ENCODE data around the gene KLHL24.

- TF ChIP-seq ZHX1 (CRISPR knock-in tag; IDR thresholded peaks at IDR 0.05; ENCODE audit: low read depth) (no peak), PTBP1 (IDR thresholded peaks at IDR 0.05; ENCODE audit: low read depth, low read length, poor library complexity, severe bottlenecking) (no peak), TBP (CRISPR knock-in tag; IDR thresholded peaks at IDR 0.05) (no peak), SMARCE1 (IDR thresholded peaks at IDR 0.05; ENCODE audit: borderline replicate concordance) (no peak), CTCF (CRISPR knock-in tag; IDR thresholded peaks at IDR 0.05) (no peak), MNT (IDR thresholded peaks at IDR 0.05) (no peak)
Measured at GRCh38 chr3:183654727-183655126, 19.3 kb downstream of the KLHL24 start.

Measured in HepG2 (cell line).